ENCODE data around the gene TECPR2.
"Not testable (repeated sequence)": the region's sequence is repeated elsewhere in the genome, so short reads cannot be mapped to it uniquely, and the experiment has no call there.

The TECPR2 gene

GRCh38 chr14:102538602-102539543, 176.1 kb downstream of the TECPR2 start:
- peak; percentile 26 for DNase-seq

- DNase-seq: peak; percentile 99
These were observed 177.0 kb downstream of the TECPR2 start for GRCh38 chr14:102539544-102540314.

- DNase-seq: peak; percentile 98
These were observed 177.7 kb downstream of the TECPR2 start for GRCh38 chr14:102540315-102541028.

GRCh38 chr14:102541029-102541491, 178.3 kb downstream of the TECPR2 start:
- DNase-seq: not testable (repeated sequence)

- no peak for DNase-seq
These were observed 179.0 kb downstream of the TECPR2 start for GRCh38 chr14:102541771-102542170.

- no peak for DNase-seq
These were observed 181.5 kb downstream of the TECPR2 start for GRCh38 chr14:102544046-102544746.

- DNase-seq: no peak
These were observed 182.2 kb downstream of the TECPR2 start for GRCh38 chr14:102544747-102545460.

GRCh38 chr14:102545461-102546265, 182.9 kb downstream of the TECPR2 start:
- DNase-seq: peak; percentile 86

- no peak for DNase-seq
These were observed 186.0 kb downstream of the TECPR2 start for GRCh38 chr14:102548616-102549240.

GRCh38 chr14:102550927-102551401, 188.2 kb downstream of the TECPR2 start:
- DNase-seq: not testable (repeated sequence)

Data from NCI-H1694 (cell line).